Measurements from ENCODE around the gene FAM72D.
"Not testable (repeated sequence)": the region's sequence is repeated elsewhere in the genome, so short reads cannot be mapped to it uniquely, and the experiment has no call there.

Gene FAM72D

GRCh38 chr1:145146308-145146707, 50.5 kb downstream of the FAM72D start:
- DNase-seq (ENCODE audit: low spot score): not testable (repeated sequence)

- not testable (repeated sequence) for DNase-seq (ENCODE audit: low spot score)
Measured at GRCh38 chr1:145147172-145147571, 51.4 kb downstream of the FAM72D start.

GRCh38 chr1:145155421-145155820, 59.6 kb downstream of the FAM72D start:
- DNase-seq (ENCODE audit: low spot score): not testable (repeated sequence)

GRCh38 chr1:145155873-145156272, 60.1 kb downstream of the FAM72D start:
- DNase-seq (ENCODE audit: low spot score): not testable (repeated sequence)

- peak; percentile 12 for DNase-seq (ENCODE audit: low spot score)
Measured at GRCh38 chr1:145156891-145157610, 61.3 kb downstream of the FAM72D start.

GRCh38 chr1:145157715-145158114, 61.9 kb downstream of the FAM72D start:
- DNase-seq (ENCODE audit: low spot score): not testable (repeated sequence)

- DNase-seq (ENCODE audit: low spot score): not testable (repeated sequence)
Measured at GRCh38 chr1:145161046-145161752, 65.4 kb downstream of the FAM72D start.

Data from globus pallidus (tissue), 1 donor.